Thymus (tissue), 11 donors: Measurements from ENCODE around the gene EMC8. TPM values are rescaled to one million over a fixed set of nuclear protein-coding genes. Genes with fewer than 3 reads are reported as not detected.

Source experiments
- DNase-seq, 9 donors: peaks; one replicate each; pipeline ENCODE4 v3.0.0-alpha.2; 2013; ENCODE audit warnings: low spot score in 9 of 9, low read depth in 6 of 9, missing footprints in 1 of 9
- H3K27ac ChIP-seq, 2 donors: one replicate each; pipeline ENCODE4 v1.5.1; 2013; ENCODE audit warnings: control low read depth in 1 of 2, low read depth in 1 of 2, low read length in 1 of 2, mild to moderate bottlenecking in 1 of 2, moderate library complexity in 1 of 2
- H3K27me3 ChIP-seq, 2 donors: one replicate each; pipeline ENCODE4 v1.5.1; 2013; ENCODE audit warnings: low read length in 1 of 2; ENCODE audit not compliant: control insufficient read depth in 2 of 2, insufficient read depth in 1 of 2
- H3K36me3 ChIP-seq, 2 donors: one replicate each; pipeline ENCODE4 v1.5.1; 2013; ENCODE audit warnings: low read length in 1 of 2, mild to moderate bottlenecking in 1 of 2, moderate library complexity in 1 of 2; ENCODE audit not compliant: control insufficient read depth in 2 of 2, insufficient read depth in 2 of 2
- H3K4me1 ChIP-seq, 2 donors: one replicate each; pipeline ENCODE4 v1.5.1; 2013; ENCODE audit warnings: low read length in 2 of 2; ENCODE audit not compliant: control insufficient read depth in 2 of 2, insufficient read depth in 2 of 2
- H3K4me3 ChIP-seq, 2 donors: one replicate each; pipeline ENCODE4 v1.5.1; 2013; ENCODE audit warnings: low read length in 2 of 2, control low read depth in 1 of 2, mild to moderate bottlenecking in 1 of 2
- H3K9me3 ChIP-seq, 2 donors: one replicate each; pipeline ENCODE4 v1.5.1; 2013; ENCODE audit warnings: low read length in 1 of 2, mild to moderate bottlenecking in 1 of 2; ENCODE audit not compliant: control insufficient read depth in 2 of 2, insufficient read depth in 1 of 2
- WGBS: extraction: QIAGEN DNeasy Blood & Tissue Kit; methylation state at CpG from one replicate; pipeline ENCODE4 v1.1.7; 2013; 5-methylcytosine and 5-hydroxymethylcytosine counted together
- polyA plus RNA-seq: library from polyadenylated mRNA; stranded (reverse); fragments of 200-250 nt; gene quantifications from one replicate; pipeline ENCODE4 v1.2.3, GENCODE V29; 2013
- total RNA-seq: library from RNA; stranded (reverse); fragments of 120-200 nt; gene quantifications from one replicate; pipeline ENCODE4 v1.2.4, GENCODE V29; 2013
- donor health status: healthy.

Gene EMC8
- total and polyA plus RNA-seq, 2 donors: 16.8 to 22.2 TPM

DNA sequence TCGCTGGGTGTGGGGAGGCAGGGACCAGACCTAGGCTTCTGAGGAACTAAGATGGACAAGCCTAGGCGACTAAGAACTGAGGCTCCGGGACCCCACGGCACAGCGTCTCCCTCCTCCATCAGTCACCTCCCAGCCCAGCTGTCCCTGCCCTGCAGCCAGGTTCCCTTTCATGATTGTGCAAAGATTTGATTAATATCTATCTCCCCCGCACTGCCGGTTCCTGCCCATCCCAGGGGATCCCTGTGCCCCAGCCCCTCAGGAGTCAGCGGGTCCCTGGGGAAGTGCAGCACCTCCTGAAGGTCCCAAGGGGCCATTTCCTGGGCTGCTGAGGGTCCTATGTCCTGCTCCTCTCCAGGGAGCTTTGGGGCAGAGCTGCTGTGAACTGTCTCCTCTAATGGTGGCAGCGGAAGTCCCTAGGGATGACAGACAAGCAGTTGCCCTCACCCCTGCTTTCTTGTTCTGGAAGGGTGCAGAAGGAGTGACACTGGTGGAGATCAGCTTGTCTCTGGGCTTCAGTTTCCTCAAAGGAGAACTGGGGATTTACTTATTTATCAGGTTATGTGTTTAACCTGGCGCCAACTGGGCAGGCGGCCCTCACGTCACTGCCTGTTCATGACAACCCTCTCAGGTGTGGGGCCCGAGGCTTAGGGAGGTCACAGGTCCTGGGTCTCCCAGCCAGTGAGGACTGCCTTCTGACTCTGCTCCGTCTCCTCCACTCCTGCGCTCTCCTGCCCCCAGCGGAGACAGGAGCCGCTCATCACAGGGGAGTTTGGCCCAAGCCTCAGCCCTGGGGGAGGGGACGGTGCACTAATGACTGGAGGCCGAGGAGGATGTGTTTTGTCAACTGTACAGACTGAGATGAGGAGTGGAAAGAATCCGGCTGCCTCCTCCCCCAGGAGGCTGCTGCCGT, 46.6 kb downstream of the EMC8 start:
- 89% methylated on average over 21 of the region's 21 CpGs for WGBS
- no peak for DNase-seq
- peaks cover 6 to 32% of the 10 kb centered on the region in 2 donors for H3K4me1 ChIP-seq

GRCh38 chr16:85751698-85752501, 47.4 kb downstream of the EMC8 start:
- Histone ChIP-seq H3K9me3 (peaks cover 0 to 6% of the 10 kb centered on the region in 2 donors), H3K4me3 (no peak overlapping the region), H3K27me3 (peaks cover 37 to 70% of the 10 kb centered on the region in 2 donors), H3K27ac (no peak overlapping the region), H3K36me3 (no peaks in the 10 kb centered on the region), H3K4me1 (peaks cover 6 to 32% of the 10 kb centered on the region in 2 donors)
- WGBS: 78% methylated on average over 15 of the region's 15 CpGs
- DNase-seq: no peak

More for the DNA sequence above, 46.6 kb downstream of the EMC8 start:
- H3K9me3 ChIP-seq: peaks cover 0 to 6% of the 10 kb centered on the region in 2 donors
- H3K27ac ChIP-seq: no peak overlapping the region
- no peak overlapping the region for H3K4me3 ChIP-seq
- H3K27me3 ChIP-seq: peaks cover 37 to 69% of the 10 kb centered on the region in 2 donors
- no peaks in the 10 kb centered on the region for H3K36me3 ChIP-seq

DNA sequence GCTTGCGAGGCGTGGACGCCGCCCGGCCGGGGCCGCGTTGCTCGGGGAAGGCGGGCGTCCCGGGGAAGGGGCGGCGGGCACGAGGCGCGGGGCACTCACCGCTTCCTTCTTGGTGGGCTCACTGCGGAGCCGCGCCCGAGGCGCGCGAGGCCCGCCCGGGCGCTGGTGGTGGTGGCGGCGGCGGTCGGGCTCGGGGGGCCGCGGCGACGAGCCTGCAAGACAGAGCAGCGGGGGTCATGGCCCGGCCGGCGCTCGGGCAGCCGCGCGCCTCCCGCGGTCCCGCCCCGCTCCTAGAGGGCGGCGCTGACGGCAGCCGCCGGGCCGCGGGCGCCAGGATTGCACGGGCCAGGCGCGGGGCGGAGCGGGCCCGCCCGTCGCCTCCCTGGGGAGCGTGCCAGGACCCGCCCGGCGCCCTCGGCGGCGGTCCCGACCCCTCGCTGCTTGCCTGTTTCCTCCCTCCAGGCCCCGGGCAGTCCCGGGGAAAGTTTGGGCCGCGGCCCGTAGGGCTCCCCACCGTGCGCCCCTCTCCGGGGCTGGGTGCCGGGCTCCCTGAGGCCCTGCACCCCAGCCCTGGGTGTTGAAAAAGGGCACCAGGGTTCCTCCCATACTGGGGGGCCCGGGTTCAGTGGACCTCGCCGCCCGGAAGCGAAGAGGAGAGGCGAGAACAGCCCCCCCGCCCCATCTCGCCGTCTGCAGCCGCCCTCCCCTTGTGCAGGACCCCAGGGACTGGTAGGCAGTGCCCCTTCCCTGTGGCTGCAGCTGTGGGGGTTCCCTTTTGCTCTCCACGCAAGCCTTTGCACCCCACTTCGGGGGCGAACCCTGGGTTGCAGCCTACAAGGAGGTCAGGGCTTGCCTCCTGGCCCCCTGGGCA, 48.3 kb downstream of the EMC8 start, which contains the start of gene C16orf74:
Gene C16orf74 (minus strand): TSS at position 270 of the 871 bp plus-strand sequence. CDS start 15,879 bp downstream, outside the sequence.
- peak within 1 kb of the TSS; percentile 16 to 45 for H3K4me3 ChIP-seq
- DNase-seq: no peak
- H3K27me3 ChIP-seq: peaks cover 37 to 68% of the 10 kb centered on the region in 2 donors
- H3K9me3 ChIP-seq: peaks cover 0 to 6% of the 10 kb centered on the region in 2 donors
- 11% methylated on average over 96 of the region's 96 CpGs for WGBS
- H3K36me3 ChIP-seq: no peaks in the 10 kb centered on the region
- H3K4me1 ChIP-seq: peaks cover 6 to 32% of the 10 kb centered on the region in 2 donors
- H3K27ac ChIP-seq: no peak within 1 kb of the TSS

DNA sequence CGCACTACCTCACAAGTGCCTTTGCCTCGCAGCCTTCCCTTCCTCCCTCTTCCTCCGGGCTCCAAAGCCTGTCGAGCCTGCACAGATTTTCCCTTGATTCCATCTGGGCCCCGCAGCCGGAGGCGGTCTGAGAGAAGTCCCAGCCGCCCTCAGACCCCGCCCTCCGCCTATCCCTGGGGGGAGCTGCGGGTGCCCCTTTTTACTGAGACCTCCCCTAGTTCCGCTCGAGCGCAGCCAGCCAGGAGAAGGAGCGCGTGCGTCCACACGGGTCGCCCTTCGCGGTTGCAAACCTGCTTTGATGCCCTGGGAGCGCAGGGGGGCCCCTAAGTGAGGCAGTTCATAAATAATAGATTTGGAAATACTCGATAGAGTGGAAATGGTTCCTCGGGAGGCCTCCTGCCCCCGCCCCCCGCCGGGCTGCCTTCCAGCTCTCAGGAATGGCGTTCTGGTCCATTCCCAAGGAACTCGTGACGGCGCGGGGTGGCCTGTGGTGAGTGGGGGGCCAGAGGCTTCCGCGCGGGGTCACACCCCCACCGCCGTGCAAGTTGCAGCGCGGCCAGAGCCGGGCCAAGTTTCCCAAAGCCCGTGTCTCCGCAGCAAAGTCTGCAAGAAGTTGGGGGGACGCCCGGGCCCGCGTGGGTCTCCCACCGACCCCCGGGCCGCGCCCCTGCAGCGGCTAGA, 49.1 kb downstream of the EMC8 start:
- Histone ChIP-seq H3K4me3 (peak overlapping the region; percentile 16 to 45), H3K27me3 (peaks cover 37 to 67% of the 10 kb centered on the region in 2 donors), H3K36me3 (no peaks in the 10 kb centered on the region), H3K4me1 (peaks cover 6 to 32% of the 10 kb centered on the region in 2 donors), H3K27ac (no peak overlapping the region), H3K9me3 (peaks cover 0 to 6% of the 10 kb centered on the region in 2 donors)
- 1% methylated on average over 51 of the region's 51 CpGs for WGBS
- no peak for DNase-seq

DNA sequence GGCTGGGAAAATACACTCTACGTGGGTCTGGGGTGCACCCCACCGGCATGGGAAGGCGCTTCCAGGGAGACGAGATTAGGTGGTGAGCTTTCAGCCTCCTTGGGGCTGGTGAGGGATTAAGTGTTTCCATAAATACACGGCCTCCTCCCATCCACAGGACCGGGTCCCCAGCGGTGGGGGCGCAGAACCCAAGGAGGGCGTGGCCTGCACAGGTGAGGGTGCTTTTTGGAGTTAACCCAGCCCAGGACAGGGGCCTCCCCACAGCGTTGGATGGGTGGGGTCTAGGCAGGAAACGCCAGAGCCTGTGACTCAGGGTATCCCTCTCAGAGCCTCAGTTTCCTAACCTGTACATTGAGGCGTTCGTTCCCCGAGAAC, 49.6 kb downstream of the EMC8 start:
- Histone ChIP-seq H3K4me1 (peaks cover 6 to 32% of the 10 kb centered on the region in 2 donors), H3K36me3 (no peaks in the 10 kb centered on the region), H3K27ac (no peak overlapping the region), H3K27me3 (peaks cover 37 to 65% of the 10 kb centered on the region in 2 donors), H3K9me3 (peaks cover 0 to 6% of the 10 kb centered on the region in 2 donors), H3K4me3 (peak overlapping the region in 1 of 2 donors; percentile 45)
- no peak for DNase-seq
- WGBS: 36% methylated on average over 14 of the region's 14 CpGs

- Histone ChIP-seq H3K4me1 (peaks cover 6 to 17% of the 10 kb centered on the region in 2 donors), H3K9me3 (peaks cover 0 to 3% of the 10 kb centered on the region in 2 donors)
- WGBS: 76% methylated on average over 13 of the region's 13 CpGs
These were observed 52.7 kb downstream of the EMC8 start for GRCh38 chr16:85746460-85747215.

DNA sequence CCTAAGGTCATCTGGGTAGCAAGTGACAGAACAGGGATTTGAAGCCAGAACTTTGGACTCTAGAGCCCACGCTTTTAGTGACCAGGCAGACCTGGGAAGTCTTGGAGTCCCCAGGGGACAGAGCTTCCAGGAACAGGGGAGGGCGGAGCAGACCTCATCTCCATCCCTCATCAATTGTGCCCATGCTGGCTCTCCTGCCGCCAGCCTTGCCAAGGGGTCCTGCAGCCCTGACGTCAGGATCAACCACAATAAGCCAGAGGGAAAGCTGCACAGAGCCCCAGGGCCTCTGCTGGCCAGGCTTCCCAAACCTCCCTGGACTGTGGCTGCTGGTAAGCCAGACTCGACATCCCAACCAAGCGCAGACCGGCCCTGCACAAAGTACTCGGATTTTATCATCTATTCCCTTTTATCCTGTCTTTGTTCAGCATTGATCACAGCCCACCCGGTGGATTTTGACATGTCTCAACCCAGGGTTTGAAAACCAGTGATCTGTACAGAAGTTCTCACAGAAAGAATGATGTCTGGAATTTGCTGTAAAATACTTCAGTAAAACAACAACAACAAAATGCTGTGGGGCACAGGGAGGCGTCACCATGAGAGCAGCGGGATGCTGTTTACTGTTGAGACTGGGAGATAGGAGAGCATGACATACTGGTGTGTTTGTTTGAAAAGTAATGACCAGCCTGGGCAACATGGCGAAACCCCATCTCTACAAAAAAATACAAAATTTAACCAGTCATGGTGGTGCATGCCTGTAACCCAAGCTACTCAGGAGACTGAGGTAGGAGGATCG, 60.2 kb downstream of the EMC8 start:
- H3K27me3 ChIP-seq: peaks cover 0 to 3% of the 10 kb centered on the region in 2 donors
- H3K4me3 ChIP-seq: no peak overlapping the region
- peaks cover 0 to 9% of the 10 kb centered on the region in 2 donors for H3K9me3 ChIP-seq
- WGBS: 76% methylated on average over 13 of the region's 13 CpGs
- H3K27ac ChIP-seq: no peak overlapping the region
- H3K4me1 ChIP-seq: peaks cover 20 to 23% of the 10 kb centered on the region in 2 donors
- H3K36me3 ChIP-seq: no peaks in the 10 kb centered on the region
- no peak for DNase-seq

More at GRCh38 chr16:85746460-85747215, 52.7 kb downstream of the EMC8 start:
- peaks cover 25 to 34% of the 10 kb centered on the region in 2 donors for H3K27me3 ChIP-seq
- H3K36me3 ChIP-seq: no peaks in the 10 kb centered on the region
- H3K4me3 ChIP-seq: no peak overlapping the region
- no peak overlapping the region for H3K27ac ChIP-seq
- DNase-seq: no peak
